Measurements from ENCODE around the gene SPSB1.

GRCh38 chr1:9269721-9270120 is 23.0 kb upstream of the SPSB1 start:
- TF ChIP-seq, protein P1, sequence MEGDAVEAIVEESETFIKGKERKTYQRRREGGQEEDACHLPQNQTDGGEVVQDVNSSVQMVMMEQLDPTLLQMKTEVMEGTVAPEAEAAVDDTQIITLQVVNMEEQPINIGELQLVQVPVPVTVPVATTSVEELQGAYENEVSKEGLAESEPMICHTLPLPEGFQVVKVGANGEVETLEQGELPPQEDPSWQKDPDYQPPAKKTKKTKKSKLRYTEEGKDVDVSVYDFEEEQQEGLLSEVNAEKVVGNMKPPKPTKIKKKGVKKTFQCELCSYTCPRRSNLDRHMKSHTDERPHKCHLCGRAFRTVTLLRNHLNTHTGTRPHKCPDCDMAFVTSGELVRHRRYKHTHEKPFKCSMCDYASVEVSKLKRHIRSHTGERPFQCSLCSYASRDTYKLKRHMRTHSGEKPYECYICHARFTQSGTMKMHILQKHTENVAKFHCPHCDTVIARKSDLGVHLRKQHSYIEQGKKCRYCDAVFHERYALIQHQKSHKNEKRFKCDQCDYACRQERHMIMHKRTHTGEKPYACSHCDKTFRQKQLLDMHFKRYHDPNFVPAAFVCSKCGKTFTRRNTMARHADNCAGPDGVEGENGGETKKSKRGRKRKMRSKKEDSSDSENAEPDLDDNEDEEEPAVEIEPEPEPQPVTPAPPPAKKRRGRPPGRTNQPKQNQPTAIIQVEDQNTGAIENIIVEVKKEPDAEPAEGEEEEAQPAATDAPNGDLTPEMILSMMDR (IDR thresholded peaks at IDR 0.05; ENCODE audit: poor library complexity, severe bottlenecking): no peak
- TF ChIP-seq EZH2 (IDR thresholded peaks at IDR 0.05; ENCODE audit: borderline replicate concordance, insufficient read depth, low read length, poor library complexity, severe bottlenecking) (no peak), SMC3 (conservative IDR thresholded peaks at IDR 0.05; ENCODE audit: poor library complexity) (no peak)

Data from neural cell (in vitro differentiated cells).